H9 (cell line): ENCODE results near the gene SLC12A3. TPM values are rescaled to one million over a fixed set of nuclear protein-coding genes. Genes with fewer than 3 reads are reported as not detected.

ENCODE experiments used
- DNase-seq: peaks from one replicate; pipeline ENCODE4 v3.0.0-alpha.2; 2017
- H2AFZ ChIP-seq: one replicate; pipeline ENCODE4 v1.6.1; 2013; ENCODE audit warnings: mild to moderate bottlenecking, low read length, control low read depth, moderate library complexity
- H2AK5ac ChIP-seq: 2 replicates; pipeline ENCODE4 v1.6.1; 2013; ENCODE audit warnings: low read length, control low read depth, mixed read lengths; ENCODE audit not compliant: insufficient read length
- H2BK120ac ChIP-seq: one replicate; pipeline ENCODE4 v1.6.1; 2013; ENCODE audit warnings: low read depth, mild to moderate bottlenecking, low read length, control low read depth, inconsistent platforms; ENCODE audit not compliant: poor library complexity, severe bottlenecking
- H2BK12ac ChIP-seq: 2 replicates; pipeline ENCODE4 v1.6.1; 2013; ENCODE audit warnings: low read length, control low read depth, mixed read lengths, low read depth; ENCODE audit not compliant: insufficient read length
- H2BK15ac ChIP-seq: 2 replicates; pipeline ENCODE4 v1.6.1; 2013; ENCODE audit warnings: low read depth, low read length, control low read depth
- H2BK20ac ChIP-seq: one replicate; pipeline ENCODE4 v1.6.1; 2013; ENCODE audit warnings: low read depth, mild to moderate bottlenecking, low read length, control low read depth, inconsistent platforms; ENCODE audit not compliant: poor library complexity, severe bottlenecking
- H2BK5ac ChIP-seq: 2 replicates; pipeline ENCODE4 v1.6.1; 2013; ENCODE audit warnings: low read length, control low read depth, mixed read lengths; ENCODE audit not compliant: insufficient read length
- H3K14ac ChIP-seq: 2 replicates; pipeline ENCODE4 v1.6.1; 2013; ENCODE audit warnings: low read length, control low read depth; ENCODE audit not compliant: insufficient read depth
- H3K18ac ChIP-seq: 2 replicates; pipeline ENCODE4 v1.6.1; 2013; ENCODE audit warnings: low read depth, mild to moderate bottlenecking, mixed read lengths, low read length, control low read depth; ENCODE audit not compliant: insufficient read length
- H3K23ac ChIP-seq: 2 replicates; pipeline ENCODE4 v1.6.1; 2013; ENCODE audit warnings: low read length, control low read depth, mixed read lengths, low read depth; ENCODE audit not compliant: insufficient read length
- H3K23me2 ChIP-seq: 2 replicates; pipeline ENCODE4 v1.6.1; 2013; ENCODE audit warnings: low read depth, mild to moderate bottlenecking, mixed read lengths, low read length, control low read depth; ENCODE audit not compliant: insufficient read length, poor library complexity, severe bottlenecking
- H3K27ac ChIP-seq: 2 replicates; pipeline ENCODE4 v1.5.1; 2013; ENCODE audit warnings: low read length, control low read depth, mixed read lengths, low read depth; ENCODE audit not compliant: insufficient read length
- H3K27me3 ChIP-seq: 2 replicates; pipeline ENCODE4 v1.6.1; 2013; ENCODE audit warnings: low read length, control low read depth, inconsistent platforms; ENCODE audit not compliant: insufficient read depth
- H3K4ac ChIP-seq: 2 replicates; pipeline ENCODE4 v1.6.1; 2013; ENCODE audit warnings: low read depth, mild to moderate bottlenecking, control low read depth, inconsistent platforms, low read length, moderate library complexity
- H3K4me1 ChIP-seq: 2 replicates; pipeline ENCODE4 v1.6.1; 2013; ENCODE audit warnings: low read length, control low read depth, inconsistent platforms; ENCODE audit not compliant: insufficient read depth
- H3K4me2 ChIP-seq: 2 replicates; pipeline ENCODE4 v1.6.1; 2013; ENCODE audit warnings: low read length, control low read depth, mixed read lengths; ENCODE audit not compliant: insufficient read length, insufficient read depth
- H3K56ac ChIP-seq: 2 replicates; pipeline ENCODE4 v1.6.1; 2013; ENCODE audit warnings: low read depth, mild to moderate bottlenecking, mixed read lengths, low read length, control low read depth; ENCODE audit not compliant: insufficient read length
- H3K79me1 ChIP-seq: 2 replicates; pipeline ENCODE4 v1.6.1; 2013; ENCODE audit warnings: low read depth, mild to moderate bottlenecking, moderate library complexity, low read length, control low read depth, inconsistent platforms; ENCODE audit not compliant: insufficient read depth, poor library complexity, severe bottlenecking
- H3K79me2 ChIP-seq: 2 replicates; pipeline ENCODE4 v1.6.1; 2013; ENCODE audit warnings: low read length, control low read depth, inconsistent platforms; ENCODE audit not compliant: insufficient read depth
- H3K9ac ChIP-seq: 2 replicates; pipeline ENCODE4 v1.6.1; 2013; ENCODE audit warnings: low read length, control low read depth, mixed read lengths; ENCODE audit not compliant: insufficient read length; ENCODE audit errors: extremely low read depth
- H3K9me3 ChIP-seq: one replicate; pipeline ENCODE4 v1.6.1; 2013; ENCODE audit warnings: low read depth, low read length, inconsistent platforms; ENCODE audit not compliant: control insufficient read depth
- H3T11ph ChIP-seq: one replicate; pipeline ENCODE4 v1.6.1; 2013; ENCODE audit warnings: mild to moderate bottlenecking, low read length, control low read depth, inconsistent platforms
- H4K20me1 ChIP-seq: one replicate; pipeline ENCODE4 v1.6.1; 2013; ENCODE audit not compliant: control insufficient read depth, insufficient read length, insufficient read depth
- H4K5ac ChIP-seq: 2 replicates; pipeline ENCODE4 v1.6.1; 2013; ENCODE audit warnings: low read depth, mild to moderate bottlenecking, mixed read lengths, low read length, control low read depth; ENCODE audit not compliant: insufficient read length
- H4K8ac ChIP-seq: replicated peaks from 2 replicates; pipeline ENCODE4 v1.6.1; 2013; ENCODE audit warnings: low read length, control low read depth, mixed read lengths, low read depth; ENCODE audit not compliant: insufficient read length
- H4K91ac ChIP-seq: 2 replicates; pipeline ENCODE4 v1.6.1; 2013; ENCODE audit warnings: low read depth, mild to moderate bottlenecking, moderate library complexity, mixed read lengths, low read length, control low read depth; ENCODE audit not compliant: insufficient read length
- H3K27ac Mint-ChIP-seq, 3 experiments: 2 replicates in 2 of 3; 3 replicates in 1 of 3; pipeline ENCODE4 v1.8.0; 2020 to 2021; ENCODE audit warnings: mixed read lengths in 3 of 3, mild to moderate bottlenecking in 1 of 3, moderate library complexity in 1 of 3
- H3K27me3 Mint-ChIP-seq: 2 replicates; pipeline ENCODE4 v1.8.0; 2021; ENCODE audit warnings: low read depth, mild to moderate bottlenecking, moderate library complexity, mixed read lengths
- H3K36me3 Mint-ChIP-seq, 3 experiments: 2 replicates in 2 of 3; 3 replicates in 1 of 3; pipeline ENCODE4 v1.8.0; 2020 to 2021; ENCODE audit warnings: low read depth in 3 of 3, mixed read lengths in 3 of 3; ENCODE audit not compliant: insufficient read depth in 1 of 3
- H3K4me1 Mint-ChIP-seq, 2 experiments: 2 replicates each; pipeline ENCODE4 v1.8.0; 2020; ENCODE audit warnings: mixed read lengths in 2 of 2
- H3K4me3 Mint-ChIP-seq, 2 experiments: 2 replicates in 1 of 2; 3 replicates in 1 of 2; pipeline ENCODE4 v1.8.0; 2020 to 2021; ENCODE audit warnings: mild to moderate bottlenecking in 2 of 2, mixed read lengths in 2 of 2, moderate library complexity in 1 of 2
- H3K9me3 Mint-ChIP-seq, 2 experiments: 2 replicates in 1 of 2; 3 replicates in 1 of 2; pipeline ENCODE4 v1.8.0; 2020; ENCODE audit warnings: mild to moderate bottlenecking in 2 of 2, mixed read lengths in 2 of 2, moderate library complexity in 1 of 2
- WGBS: extraction: QIAGEN DNeasy Blood & Tissue Kit; methylation state at CpG from one replicate; pipeline ENCODE4 v1.1.7; 2013; ENCODE audit warnings: missing lambda C conversion rate, low lambda C conversion rate, mixed read lengths; ENCODE audit not compliant: insufficient read length; ENCODE audit errors: extremely low coverage; 5-methylcytosine and 5-hydroxymethylcytosine counted together
- long read RNA-seq: library from polyadenylated mRNA; unstranded; transcript quantifications from one replicate; pipeline ENCODE4 v2.0.0, GENCODE V29; 2020
- total RNA-seq: library from RNA; stranded (reverse); gene quantifications from 2 replicates; pipeline ENCODE4 v1.2.1, GENCODE V29; 2021
- TF ChIP-seq, protein P1 (sequence below): fragments of 200-600 bp; sonication (generic); conservative IDR thresholded peaks from 3 replicates; pipeline ENCODE4 v1.8.0; 2021; ENCODE audit warnings: antibody characterized with exemption, mild to moderate bottlenecking

Gene SLC12A3, protein sequence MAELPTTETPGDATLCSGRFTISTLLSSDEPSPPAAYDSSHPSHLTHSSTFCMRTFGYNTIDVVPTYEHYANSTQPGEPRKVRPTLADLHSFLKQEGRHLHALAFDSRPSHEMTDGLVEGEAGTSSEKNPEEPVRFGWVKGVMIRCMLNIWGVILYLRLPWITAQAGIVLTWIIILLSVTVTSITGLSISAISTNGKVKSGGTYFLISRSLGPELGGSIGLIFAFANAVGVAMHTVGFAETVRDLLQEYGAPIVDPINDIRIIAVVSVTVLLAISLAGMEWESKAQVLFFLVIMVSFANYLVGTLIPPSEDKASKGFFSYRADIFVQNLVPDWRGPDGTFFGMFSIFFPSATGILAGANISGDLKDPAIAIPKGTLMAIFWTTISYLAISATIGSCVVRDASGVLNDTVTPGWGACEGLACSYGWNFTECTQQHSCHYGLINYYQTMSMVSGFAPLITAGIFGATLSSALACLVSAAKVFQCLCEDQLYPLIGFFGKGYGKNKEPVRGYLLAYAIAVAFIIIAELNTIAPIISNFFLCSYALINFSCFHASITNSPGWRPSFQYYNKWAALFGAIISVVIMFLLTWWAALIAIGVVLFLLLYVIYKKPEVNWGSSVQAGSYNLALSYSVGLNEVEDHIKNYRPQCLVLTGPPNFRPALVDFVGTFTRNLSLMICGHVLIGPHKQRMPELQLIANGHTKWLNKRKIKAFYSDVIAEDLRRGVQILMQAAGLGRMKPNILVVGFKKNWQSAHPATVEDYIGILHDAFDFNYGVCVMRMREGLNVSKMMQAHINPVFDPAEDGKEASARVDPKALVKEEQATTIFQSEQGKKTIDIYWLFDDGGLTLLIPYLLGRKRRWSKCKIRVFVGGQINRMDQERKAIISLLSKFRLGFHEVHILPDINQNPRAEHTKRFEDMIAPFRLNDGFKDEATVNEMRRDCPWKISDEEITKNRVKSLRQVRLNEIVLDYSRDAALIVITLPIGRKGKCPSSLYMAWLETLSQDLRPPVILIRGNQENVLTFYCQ
- total RNA-seq: not detected in 2 replicates
- long read RNA-seq: 0 reads

DNA sequence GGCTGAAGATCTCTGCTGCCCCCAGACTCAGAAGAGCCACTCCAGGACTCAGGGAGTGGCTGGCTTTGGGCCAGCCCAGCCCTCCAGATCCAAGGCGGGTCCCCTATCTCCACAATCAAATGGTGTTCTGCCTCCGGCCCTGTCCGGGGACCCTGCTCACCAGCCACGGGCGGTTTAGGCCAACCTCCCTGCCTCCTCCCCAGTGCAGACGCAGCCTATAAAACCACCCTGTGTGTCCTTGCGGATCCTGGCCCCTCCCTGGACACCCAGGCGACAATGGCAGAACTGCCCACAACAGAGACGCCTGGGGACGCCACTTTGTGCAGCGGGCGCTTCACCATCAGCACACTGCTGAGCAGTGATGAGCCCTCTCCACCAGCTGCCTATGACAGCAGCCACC is at the start of gene SLC12A3:
SLC12A3 (plus strand) TSS at position 248 of the 400 bp plus-strand sequence; CDS start at position 277, 29 bp downstream.
- H3K18ac ChIP-seq: no peak within 1 kb of the TSS
- no peak within 1 kb of the TSS for H3K23ac ChIP-seq
- H2BK20ac ChIP-seq: no peak within 1 kb of the TSS
- no peaks in the 10 kb centered on the region for H3K27me3 ChIP-seq
- H4K91ac ChIP-seq: no peak within 1 kb of the TSS
- H3K27ac ChIP-seq: no peak within 1 kb of the TSS
- no peaks in the 10 kb centered on the region for H3K79me2 ChIP-seq
- TF ChIP-seq, protein P1, sequence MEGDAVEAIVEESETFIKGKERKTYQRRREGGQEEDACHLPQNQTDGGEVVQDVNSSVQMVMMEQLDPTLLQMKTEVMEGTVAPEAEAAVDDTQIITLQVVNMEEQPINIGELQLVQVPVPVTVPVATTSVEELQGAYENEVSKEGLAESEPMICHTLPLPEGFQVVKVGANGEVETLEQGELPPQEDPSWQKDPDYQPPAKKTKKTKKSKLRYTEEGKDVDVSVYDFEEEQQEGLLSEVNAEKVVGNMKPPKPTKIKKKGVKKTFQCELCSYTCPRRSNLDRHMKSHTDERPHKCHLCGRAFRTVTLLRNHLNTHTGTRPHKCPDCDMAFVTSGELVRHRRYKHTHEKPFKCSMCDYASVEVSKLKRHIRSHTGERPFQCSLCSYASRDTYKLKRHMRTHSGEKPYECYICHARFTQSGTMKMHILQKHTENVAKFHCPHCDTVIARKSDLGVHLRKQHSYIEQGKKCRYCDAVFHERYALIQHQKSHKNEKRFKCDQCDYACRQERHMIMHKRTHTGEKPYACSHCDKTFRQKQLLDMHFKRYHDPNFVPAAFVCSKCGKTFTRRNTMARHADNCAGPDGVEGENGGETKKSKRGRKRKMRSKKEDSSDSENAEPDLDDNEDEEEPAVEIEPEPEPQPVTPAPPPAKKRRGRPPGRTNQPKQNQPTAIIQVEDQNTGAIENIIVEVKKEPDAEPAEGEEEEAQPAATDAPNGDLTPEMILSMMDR: no peak
- H3T11ph ChIP-seq: no peak within 1 kb of the TSS
- H2BK120ac ChIP-seq: no peak within 1 kb of the TSS
- Mint-ChIP-seq H3K4me1 (peaks cover 18 to 22% of the 10 kb centered on the region in 2 experiments), H3K27ac (peak within 1 kb of the TSS in 1 of 3 experiments; percentile 46; a peak in 1 of 7 replicates), H3K4me3 (no peak within 1 kb of the TSS), H3K9me3 (no peaks in the 10 kb centered on the region; a peak in 1 of 5 replicates), H3K36me3 (no peaks in the 10 kb centered on the region), H3K27me3 (no peaks in the 10 kb centered on the region)
- no peak within 1 kb of the TSS for H4K5ac ChIP-seq
- H3K56ac ChIP-seq: no peak within 1 kb of the TSS
- no CpG with 5 or more reads among the region's 12 CpGs for WGBS
- no peak within 1 kb of the TSS for H2AFZ ChIP-seq
- H2AK5ac ChIP-seq: no peak within 1 kb of the TSS
- no peak within 1 kb of the TSS for H3K4me2 ChIP-seq
- no peaks in the 10 kb centered on the region; the same call in 1 of the 2 replicates for H3K4me1 ChIP-seq
- no peak within 1 kb of the TSS for H3K9ac ChIP-seq
- no peak within 1 kb of the TSS for H2BK12ac ChIP-seq
- no peaks in the 10 kb centered on the region for H3K23me2 ChIP-seq
- no peak within 1 kb of the TSS for H2BK5ac ChIP-seq
- no peaks in the 10 kb centered on the region for H3K9me3 ChIP-seq
- no peak for DNase-seq
- no peak within 1 kb of the TSS for H3K14ac ChIP-seq
- no peak within 1 kb of the TSS for H2BK15ac ChIP-seq
- H3K79me1 ChIP-seq: no peaks in the 10 kb centered on the region
- H4K8ac ChIP-seq: no peak within 1 kb of the TSS
- no peak within 1 kb of the TSS for H3K4ac ChIP-seq
- no peaks in the 10 kb centered on the region for H4K20me1 ChIP-seq
